SJCRH30 (cell line): ENCODE results near the gene ASB13. TPM values are rescaled to one million over a fixed set of nuclear protein-coding genes. Genes with fewer than 3 reads are reported as not detected.

Experiments
- DNase-seq, 2 experiments: peaks; one replicate each; pipeline ENCODE4 v3.0.0-alpha.2; 2015 to 2020
- H3K27ac ChIP-seq: fragments of 250-450 bp; sonication (Bioruptor Pico); 2 replicates; pipeline ENCODE4 v1.5.1; 2020; ENCODE audit warnings: mild to moderate bottlenecking, moderate library complexity
- H3K27me3 ChIP-seq: fragments of 250-450 bp; sonication (Bioruptor Pico); 2 replicates; pipeline ENCODE4 v1.5.1; 2020; ENCODE audit warnings: mild to moderate bottlenecking, moderate library complexity
- H3K36me3 ChIP-seq: fragments of 250-450 bp; sonication (Bioruptor Pico); 2 replicates; pipeline ENCODE4 v1.5.1; 2020; ENCODE audit warnings: mild to moderate bottlenecking, moderate library complexity
- H3K4me1 ChIP-seq: fragments of 250-450 bp; sonication (Bioruptor Pico); 2 replicates; pipeline ENCODE4 v1.5.1; 2020; ENCODE audit warnings: mild to moderate bottlenecking, moderate library complexity
- H3K4me3 ChIP-seq: fragments of 250-450 bp; sonication (Bioruptor Pico); 2 replicates; pipeline ENCODE4 v1.5.1; 2020; ENCODE audit warnings: mild to moderate bottlenecking, moderate library complexity
- H3K9me3 ChIP-seq: fragments of 250-450 bp; sonication (Bioruptor Pico); replicated peaks from 2 replicates; pipeline ENCODE4 v1.5.1; 2020; ENCODE audit warnings: mild to moderate bottlenecking, moderate library complexity
- total RNA-seq: library from RNA; depleted of rRNA; stranded (reverse); fragments of >200 nt; shearing (Covaris generic); gene quantifications from 2 replicates; pipeline ENCODE4 v1.2.3, GENCODE V29; 2014

ASB13 gene
- total RNA-seq, 1 experiment from 2014 or later: 1.3 TPM

DNA sequence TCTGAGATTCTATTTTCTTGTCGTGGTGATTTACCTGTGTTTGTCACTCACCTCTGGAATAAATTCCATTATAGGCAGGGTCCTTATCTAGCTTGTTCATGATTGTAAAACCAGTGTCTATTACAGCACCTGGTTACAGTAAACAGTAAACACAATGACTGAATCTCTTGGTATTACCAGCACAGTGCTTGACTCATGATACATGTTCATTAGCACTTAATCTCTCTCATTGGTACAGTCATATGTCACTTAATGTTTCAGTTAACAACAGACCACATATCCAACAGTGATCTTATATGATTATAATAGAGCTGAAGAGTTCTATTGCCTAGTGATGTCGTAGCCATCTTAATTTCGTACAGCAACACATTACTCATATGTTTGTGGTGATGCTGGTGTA lies 16.7 kb upstream of the ASB13 start:
- H3K4me3 ChIP-seq: no peak overlapping the region
- H3K9me3 ChIP-seq: no peaks in the 10 kb centered on the region
- DNase-seq: no peak
- no peak overlapping the region for H3K27ac ChIP-seq
- H3K4me1 ChIP-seq: 0 out of 2 replicates have a peak, but pooled peaks cover 2% of the 10 kb centered on the region
- H3K27me3 ChIP-seq: no peaks in the 10 kb centered on the region
- H3K36me3 ChIP-seq: no peaks in the 10 kb centered on the region

DNA sequence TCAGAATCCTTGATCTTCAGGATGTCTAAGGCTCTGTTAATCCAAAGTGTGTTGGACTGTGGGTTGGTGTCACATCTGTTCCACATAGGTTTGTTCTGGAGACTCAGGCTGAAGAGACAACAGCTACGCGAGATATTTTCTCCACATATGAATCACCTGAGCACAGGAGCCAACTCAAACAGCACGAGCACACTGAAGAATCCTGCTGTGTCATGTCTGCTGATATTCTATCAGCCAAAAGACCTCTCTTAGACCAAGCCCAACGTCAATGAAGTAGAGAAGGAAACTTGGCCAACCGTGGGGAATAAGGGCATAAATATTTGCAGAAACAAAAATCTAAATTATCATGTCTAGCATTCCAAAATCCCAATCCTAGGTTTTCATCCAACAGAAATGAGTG lies 15.5 kb upstream of the ASB13 start:
- no peak for DNase-seq
- Histone ChIP-seq H3K36me3 (no peaks in the 10 kb centered on the region), H3K4me3 (no peak overlapping the region)

DNA sequence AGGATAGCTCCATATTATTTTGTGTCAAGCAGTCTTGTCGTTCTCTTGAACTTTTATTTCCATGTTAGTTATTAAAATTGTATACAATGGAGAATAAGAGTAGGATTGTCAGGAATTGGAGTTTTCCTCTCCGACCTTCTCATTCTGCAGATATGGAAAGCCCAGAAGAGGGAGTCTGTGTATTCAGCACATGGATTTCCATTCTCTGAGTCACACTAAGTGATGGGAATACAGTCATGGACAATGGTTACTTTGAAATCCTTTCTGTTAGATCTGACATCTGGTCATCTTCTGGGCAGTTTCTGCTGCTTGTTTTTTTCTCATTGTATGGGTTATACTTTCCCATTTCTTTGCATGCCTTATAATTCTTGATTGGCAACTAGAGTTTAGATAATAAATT lies 13.2 kb upstream of the ASB13 start:
- DNase-seq: no peak
- H3K4me3 ChIP-seq: no peak overlapping the region
- no peaks in the 10 kb centered on the region for H3K36me3 ChIP-seq
- H3K4me1 ChIP-seq: 0 out of 2 replicates have a peak, but pooled peaks cover 2% of the 10 kb centered on the region
- H3K27ac ChIP-seq: no peak overlapping the region
- H3K27me3 ChIP-seq: no peaks in the 10 kb centered on the region
- H3K9me3 ChIP-seq: no peaks in the 10 kb centered on the region

More for the DNA sequence above, 15.5 kb upstream of the ASB13 start:
- Histone ChIP-seq H3K27ac (no peak overlapping the region), H3K4me1 (0 out of 2 replicates have a peak, but pooled peaks cover 2% of the 10 kb centered on the region), H3K9me3 (no peaks in the 10 kb centered on the region), H3K27me3 (no peaks in the 10 kb centered on the region)

DNA sequence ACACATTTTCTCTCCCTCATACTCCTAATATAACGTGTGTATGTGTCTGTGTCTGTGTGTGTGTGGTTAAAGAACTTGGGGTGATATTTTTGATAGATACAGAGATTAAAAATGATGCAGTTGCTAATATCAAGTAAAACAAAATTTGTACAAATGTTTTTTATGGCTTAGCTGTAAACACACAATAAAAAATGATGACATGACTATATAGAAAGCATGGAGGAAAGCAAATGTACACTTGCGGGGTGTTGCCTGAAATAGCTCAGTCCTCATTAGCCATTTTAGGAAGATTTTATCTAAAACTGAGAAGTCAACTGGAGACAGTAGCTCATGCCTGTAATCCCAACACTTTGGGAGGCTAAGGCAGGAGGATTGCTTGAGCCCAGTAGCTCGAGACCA lies 12.6 kb upstream of the ASB13 start:
- DNase-seq: no peak
- no peaks in the 10 kb centered on the region for H3K36me3 ChIP-seq
- no peak overlapping the region for H3K4me3 ChIP-seq
- no peaks in the 10 kb centered on the region for H3K9me3 ChIP-seq
- no peaks in the 10 kb centered on the region for H3K27me3 ChIP-seq
- 0 out of 2 replicates have a peak, but pooled peaks cover under 1% of the 10 kb centered on the region for H3K4me1 ChIP-seq
- H3K27ac ChIP-seq: no peak overlapping the region

DNA sequence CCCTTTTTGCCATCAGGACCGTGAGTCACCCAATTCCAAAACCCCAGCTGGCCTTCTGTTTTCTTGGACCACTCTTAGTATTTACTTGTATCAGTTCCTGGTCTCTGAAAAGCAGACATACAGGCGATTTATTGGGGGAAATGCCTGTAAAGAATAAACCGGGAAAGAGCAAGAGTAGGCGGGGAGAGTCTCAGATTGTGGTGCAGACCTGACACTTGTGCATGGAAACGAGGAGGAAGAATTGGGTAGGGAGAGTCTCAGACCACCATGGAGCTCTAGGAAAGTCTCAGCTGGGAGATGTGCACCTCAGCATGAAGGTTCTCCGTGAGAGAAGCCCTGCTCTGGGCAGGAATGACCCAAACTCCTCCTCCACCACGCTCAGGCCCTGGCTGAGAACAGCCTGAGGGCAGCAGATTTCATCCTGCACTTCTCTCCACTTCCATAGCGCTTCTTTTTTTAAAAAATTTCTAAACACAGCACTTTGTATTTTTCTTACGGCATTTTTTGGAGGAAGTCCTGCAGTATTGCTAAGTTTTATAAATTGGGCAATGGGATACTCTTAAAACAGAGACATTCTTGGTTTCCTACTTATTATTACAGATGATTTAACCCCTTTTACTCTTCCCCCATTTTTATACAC lies 12.1 kb upstream of the ASB13 start:
- H3K36me3 ChIP-seq: no peaks in the 10 kb centered on the region
- H3K27me3 ChIP-seq: no peaks in the 10 kb centered on the region
- H3K4me1 ChIP-seq: no peaks in the 10 kb centered on the region
- no peak overlapping the region for H3K4me3 ChIP-seq
- H3K9me3 ChIP-seq: no peaks in the 10 kb centered on the region
- no peak for DNase-seq
- H3K27ac ChIP-seq: no peak overlapping the region

DNA sequence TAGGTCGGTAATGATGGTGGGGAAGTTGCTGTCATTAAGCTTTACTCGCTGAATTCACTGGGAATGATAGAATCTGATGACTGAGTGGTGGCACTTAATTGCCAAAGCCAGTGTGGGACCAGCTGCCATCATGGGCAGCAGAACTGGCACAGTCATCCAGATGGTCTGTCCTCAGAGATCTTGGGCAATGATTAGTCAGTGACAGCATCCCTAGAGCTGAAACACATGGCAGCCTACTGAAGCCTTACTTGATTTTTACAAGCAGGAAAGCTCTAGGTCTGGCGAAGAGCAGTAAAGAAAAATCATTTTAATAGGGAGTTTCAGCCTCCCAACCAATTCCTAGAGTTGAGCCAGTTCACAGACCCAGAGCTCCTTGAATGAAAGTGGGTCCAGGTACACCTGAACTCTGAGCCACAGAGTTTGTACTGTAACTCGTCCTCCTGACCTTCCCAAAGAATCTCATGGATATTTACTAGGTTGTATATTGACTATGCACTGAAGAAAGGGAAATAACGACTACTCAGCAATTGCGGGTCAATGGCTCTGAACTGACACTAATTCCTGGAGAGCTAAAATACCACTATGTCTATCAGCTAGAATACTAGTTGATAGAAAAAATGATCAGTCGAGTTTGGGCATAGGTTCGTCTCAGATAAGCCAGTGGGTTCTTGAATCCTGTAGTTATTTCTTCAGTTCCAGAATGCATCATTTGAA lies 4.4 kb upstream of the ASB13 start:
- Histone ChIP-seq H3K4me1 (peaks cover 2% of the 10 kb centered on the region; the same call in 1 of the 2 replicates), H3K36me3 (no peaks in the 10 kb centered on the region), H3K9me3 (no peaks in the 10 kb centered on the region), H3K4me3 (no peak overlapping the region), H3K27ac (no peak overlapping the region), H3K27me3 (no peaks in the 10 kb centered on the region)
- no peak for DNase-seq

DNA sequence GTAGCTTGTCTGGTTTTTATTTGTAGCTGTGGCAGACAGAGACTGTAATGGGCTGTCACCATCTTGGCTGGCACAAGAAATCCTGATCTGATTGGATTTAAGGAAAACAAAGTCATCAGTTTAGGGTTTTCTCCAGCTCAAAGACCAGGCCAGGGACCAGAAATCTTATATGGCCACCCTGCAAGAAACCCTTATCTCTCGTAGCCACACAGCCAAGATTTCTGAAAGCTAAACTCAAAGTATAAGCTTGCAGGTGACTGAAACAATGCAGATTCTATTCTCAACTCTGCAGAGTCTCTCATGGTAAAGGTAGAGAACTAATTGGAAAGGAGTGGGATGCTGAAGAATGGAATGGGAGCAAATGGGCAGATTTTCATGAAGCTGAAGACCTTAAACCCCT lies 3.2 kb upstream of the ASB13 start:
- Histone ChIP-seq H3K36me3 (no peaks in the 10 kb centered on the region), H3K27ac (no peak overlapping the region), H3K9me3 (no peaks in the 10 kb centered on the region), H3K4me1 (peaks cover 2% of the 10 kb centered on the region; the same call in 1 of the 2 replicates), H3K4me3 (no peak overlapping the region), H3K27me3 (no peaks in the 10 kb centered on the region)
- no peak for DNase-seq

DNA sequence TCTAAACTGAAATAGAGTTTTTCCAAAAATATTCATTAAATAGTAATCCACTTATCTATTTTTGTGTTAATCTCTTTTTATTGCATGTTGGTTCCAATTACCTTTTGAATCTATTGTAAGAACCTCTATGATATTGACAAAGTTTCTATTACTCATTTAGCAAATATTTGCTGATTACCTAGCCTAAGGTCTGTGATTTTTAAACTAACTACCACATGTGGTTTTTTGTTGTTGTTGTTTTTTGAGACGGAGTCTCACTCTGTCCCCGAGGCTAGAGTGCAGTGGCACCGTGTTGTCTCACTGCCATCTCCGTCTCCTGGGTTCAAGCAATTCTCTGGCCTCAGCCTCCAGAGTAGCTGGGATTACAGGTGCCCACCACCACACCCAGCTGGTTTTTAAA lies 2.0 kb upstream of the ASB13 start:
- Histone ChIP-seq H3K4me3 (no peak overlapping the region), H3K4me1 (peaks cover 2% of the 10 kb centered on the region; the same call in 1 of the 2 replicates), H3K9me3 (no peaks in the 10 kb centered on the region), H3K36me3 (no peaks in the 10 kb centered on the region), H3K27ac (no peak overlapping the region), H3K27me3 (no peaks in the 10 kb centered on the region)
- DNase-seq: no peak

DNA sequence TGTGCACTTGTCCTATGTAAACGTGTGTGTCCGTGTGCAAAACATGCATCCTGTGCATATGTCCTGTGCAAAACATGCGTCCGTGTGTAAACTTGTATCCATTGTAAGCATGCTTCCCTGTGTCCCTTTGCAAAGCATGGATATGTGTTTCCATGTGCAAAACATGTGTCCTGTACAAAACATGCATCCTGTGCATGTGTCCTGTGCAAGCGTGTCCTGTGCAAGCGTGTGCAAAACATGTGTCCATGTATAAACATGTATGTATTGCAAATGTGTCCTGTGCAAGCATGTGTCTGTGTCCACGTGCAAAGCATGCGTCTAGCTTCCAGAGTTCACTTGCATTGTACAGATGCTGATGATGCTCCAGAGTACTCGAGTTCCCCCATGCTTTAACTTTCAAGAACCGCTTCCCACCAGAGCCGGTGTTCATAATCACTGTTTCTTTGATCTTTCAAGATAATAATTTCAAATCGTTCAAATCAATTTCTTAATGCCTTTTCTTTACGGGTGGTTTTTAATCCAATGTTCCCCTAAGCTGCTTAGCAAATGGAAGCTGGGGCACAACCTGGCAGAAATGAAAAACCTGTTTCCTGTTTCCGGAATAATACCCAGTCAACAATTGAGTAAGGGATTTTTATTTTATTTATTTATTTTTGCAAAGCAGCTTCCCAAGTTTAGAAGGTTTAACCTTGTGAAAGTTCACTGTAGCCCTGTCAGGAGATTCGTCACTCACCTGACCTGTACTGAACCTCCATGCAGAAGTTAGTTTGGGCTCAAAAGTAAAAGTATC lies 641 bp upstream of the ASB13 start:
- H3K27ac ChIP-seq: no peak overlapping the region
- peak overlapping the region; percentile 60 for H3K4me3 ChIP-seq
- H3K27me3 ChIP-seq: no peaks in the 10 kb centered on the region
- no peak for DNase-seq
- no peaks in the 10 kb centered on the region for H3K36me3 ChIP-seq
- no peaks in the 10 kb centered on the region for H3K9me3 ChIP-seq
- peaks cover 2% of the 10 kb centered on the region; the same call in 1 of the 2 replicates for H3K4me1 ChIP-seq

DNA sequence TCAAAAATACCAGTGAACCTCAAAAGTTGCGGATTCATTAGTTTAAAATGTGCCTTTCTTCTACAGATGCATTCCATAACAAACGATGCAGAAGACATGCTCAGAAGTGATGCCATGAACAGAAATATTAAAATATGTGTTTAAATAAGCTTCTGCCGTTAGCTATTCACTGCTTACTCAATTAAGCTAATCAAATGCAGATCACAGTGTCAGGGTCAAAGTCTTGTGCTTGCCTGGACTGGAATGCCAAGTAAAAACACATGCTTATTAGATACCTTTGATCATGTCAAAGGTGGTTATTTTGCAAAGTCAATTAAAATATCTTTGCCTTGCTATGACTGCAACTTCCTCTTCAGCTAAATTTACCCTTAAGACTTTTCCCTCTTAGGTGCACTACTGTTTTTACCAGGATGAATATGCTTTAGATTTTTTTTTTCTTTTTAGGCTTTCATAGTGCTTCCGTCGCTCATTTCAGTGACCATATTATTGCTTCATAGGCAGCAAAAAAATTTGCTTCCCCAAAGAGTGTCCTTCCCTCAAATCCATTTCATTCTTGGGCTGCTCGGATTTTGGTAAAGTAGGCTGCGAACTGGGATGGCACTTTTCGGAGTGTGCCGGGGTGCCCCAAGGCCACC lies 905 bp downstream of the ASB13 start:
- no peak overlapping the region for H3K27ac ChIP-seq
- H3K36me3 ChIP-seq: no peaks in the 10 kb centered on the region
- no peaks in the 10 kb centered on the region for H3K9me3 ChIP-seq
- H3K4me3 ChIP-seq: peak overlapping the region; percentile 60
- peaks cover 2% of the 10 kb centered on the region; the same call in 1 of the 2 replicates for H3K4me1 ChIP-seq
- no peak for DNase-seq
- H3K27me3 ChIP-seq: no peaks in the 10 kb centered on the region

DNA sequence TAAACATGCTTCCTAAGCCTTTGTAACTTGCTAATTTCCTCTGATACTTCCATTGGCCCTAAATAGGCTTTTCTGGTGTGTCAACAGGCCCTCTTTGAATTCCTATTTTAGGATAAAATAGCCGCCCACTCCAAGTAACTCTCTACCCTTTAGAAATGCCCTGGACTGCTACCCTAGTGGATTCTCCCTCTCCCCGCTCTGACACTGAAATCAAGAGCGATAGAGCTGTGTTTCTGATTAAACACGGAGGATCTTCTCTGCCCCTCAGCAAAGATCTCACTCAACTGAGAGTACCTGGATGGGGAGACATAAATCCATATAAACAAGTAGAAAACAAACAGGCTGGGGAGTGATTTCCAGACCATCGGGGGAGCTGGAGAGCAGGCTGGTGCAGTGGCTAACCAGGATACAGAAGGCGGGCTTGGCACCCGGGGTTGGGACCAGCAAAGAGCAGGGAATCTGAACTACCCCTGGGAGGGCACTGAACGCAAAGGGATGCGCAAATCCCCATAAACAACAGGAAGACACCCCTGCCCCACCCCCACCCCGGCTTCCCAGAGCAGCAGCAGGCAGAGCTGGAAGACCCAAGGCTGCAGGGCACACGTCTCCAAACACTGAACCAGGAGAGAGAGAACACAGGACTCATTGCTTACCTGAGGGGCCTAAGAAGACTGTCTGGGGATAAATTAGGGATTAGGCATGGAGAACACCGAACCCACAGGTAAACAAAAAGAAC lies 2.5 kb downstream of the ASB13 start:
- Histone ChIP-seq H3K27ac (no peak overlapping the region), H3K9me3 (no peaks in the 10 kb centered on the region), H3K27me3 (no peaks in the 10 kb centered on the region), H3K4me3 (no peak overlapping the region), H3K4me1 (peaks cover 2% of the 10 kb centered on the region; the same call in 1 of the 2 replicates), H3K36me3 (no peaks in the 10 kb centered on the region)
- no peak for DNase-seq

DNA sequence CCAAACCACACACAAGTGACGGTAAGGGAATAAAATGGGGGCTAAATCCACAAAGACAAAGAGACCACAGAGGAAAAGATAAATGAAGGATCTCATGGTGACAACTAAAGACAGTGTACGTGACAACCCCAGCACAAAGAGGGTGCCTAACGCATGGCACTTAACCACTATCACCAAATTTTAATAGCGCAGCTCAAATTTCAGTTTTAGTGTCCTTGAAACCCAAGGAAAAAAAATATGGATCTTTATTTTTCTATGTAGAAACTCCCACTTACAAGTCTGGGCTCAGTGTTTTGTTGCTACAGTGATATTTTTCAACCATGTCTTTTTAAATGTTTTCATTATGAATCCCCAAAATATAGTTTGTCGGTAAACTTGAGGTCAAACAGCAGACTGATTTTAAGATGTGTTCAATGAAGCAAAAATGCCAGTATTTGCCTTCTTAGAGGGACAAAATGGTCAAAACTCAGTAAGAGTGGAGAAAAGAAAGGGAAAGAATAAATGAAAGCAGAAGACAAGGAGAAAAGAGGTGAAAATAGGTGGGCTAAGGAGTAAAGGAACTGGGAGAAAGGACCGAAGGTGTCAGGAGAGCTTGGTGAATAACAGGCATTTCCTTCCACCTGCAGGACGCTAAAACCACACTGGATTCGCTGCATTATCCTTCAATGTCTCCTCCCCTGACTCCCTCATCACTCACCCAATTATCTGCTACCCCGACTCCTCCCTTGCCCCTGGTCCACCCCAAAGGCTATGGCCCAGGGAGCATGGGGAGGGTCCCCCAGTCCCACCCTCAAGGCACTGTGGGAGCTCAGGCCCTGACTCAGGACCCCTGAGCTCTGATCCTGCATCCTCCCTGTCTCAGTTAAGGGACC lies 3.5 kb downstream of the ASB13 start:
- Histone ChIP-seq H3K4me1 (peaks cover 2% of the 10 kb centered on the region; the same call in 1 of the 2 replicates), H3K27ac (no peak overlapping the region), H3K4me3 (no peak overlapping the region), H3K36me3 (no peaks in the 10 kb centered on the region), H3K9me3 (no peaks in the 10 kb centered on the region), H3K27me3 (no peaks in the 10 kb centered on the region)
- DNase-seq: no peak

DNA sequence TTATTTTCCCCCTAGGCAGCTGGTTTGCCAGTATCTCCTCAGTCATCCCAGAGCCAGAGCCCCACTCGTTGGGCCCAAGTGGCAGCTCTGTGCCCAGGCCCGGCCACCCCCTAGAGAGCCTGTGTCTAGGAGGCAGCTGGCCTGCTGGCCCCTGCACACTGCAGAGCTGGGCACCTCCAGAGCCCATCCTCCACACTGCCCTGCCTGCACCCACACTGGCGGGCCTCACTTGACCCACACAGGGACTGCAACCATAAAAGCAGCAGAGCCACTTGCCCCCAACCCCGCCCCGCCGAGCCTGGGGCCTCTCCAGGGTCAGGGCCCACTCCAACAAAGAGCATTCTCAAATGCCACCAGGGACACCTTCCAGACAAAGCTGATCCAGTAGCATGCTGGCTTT lies 5.4 kb downstream of the ASB13 start:
- no peaks in the 10 kb centered on the region for H3K36me3 ChIP-seq
- no peak for DNase-seq
- no peak overlapping the region for H3K4me3 ChIP-seq
- H3K27me3 ChIP-seq: no peaks in the 10 kb centered on the region
- no peak overlapping the region for H3K27ac ChIP-seq
- no peaks in the 10 kb centered on the region for H3K4me1 ChIP-seq
- no peaks in the 10 kb centered on the region for H3K9me3 ChIP-seq
